Measurements from ENCODE around the gene ARHGEF40.

DNA sequence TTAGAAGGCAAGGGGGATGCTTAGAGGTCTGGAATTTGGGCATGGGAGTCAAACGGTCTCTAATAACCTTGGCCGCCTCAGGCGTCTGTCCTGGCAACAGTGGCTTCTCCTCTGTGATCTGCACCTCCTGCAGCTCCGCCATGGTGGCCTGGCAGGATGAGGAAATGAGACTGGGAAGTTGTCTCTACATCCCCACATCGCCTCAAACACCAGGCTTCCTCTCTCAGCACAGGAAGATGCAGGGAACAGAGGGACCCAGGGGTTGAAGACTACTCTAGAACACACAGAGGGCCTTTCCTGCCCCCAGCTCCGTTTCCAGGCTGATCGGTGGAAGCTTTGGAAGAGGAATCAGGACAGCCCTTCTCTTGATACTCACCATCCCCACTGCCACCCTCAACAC lies 46.9 kb upstream of the ARHGEF40 start:
- TF ChIP-seq POLR2AphosphoS5 (IDR thresholded peaks at IDR 0.05; ENCODE audit: borderline replicate concordance, low read depth, low read length) = no peak
- TF ChIP-seq EZH2 (IDR thresholded peaks at IDR 0.05) = no peak
- no peak for TF ChIP-seq FOXP2 (optimal IDR thresholded peaks at IDR 0.05; ENCODE audit: control extremely low read depth, extremely low read length, insufficient read depth)
